Endothelial cell of umbilical vein (primary cell): Measurements from ENCODE around the gene PAK2. TPM values are rescaled to one million over a fixed set of nuclear protein-coding genes. Genes with fewer than 3 reads are reported as not detected.
A peak's percentile ranks its signal among the peaks of the same experiment; 100 is the strongest.

Experiments used
- BruUV-seq: library from RNA; stranded (reverse); fragments of 400-500 nt; replicated peaks from 2 replicates; lab custom pipeline; 2021; lab: Mats Ljungman, UMichigan
- CTCF ChIA-PET: fragments of 300-600, 350-600 bp; sonication (Branson Sonifier 250); formaldehyde crosslinking; loops from one replicate; lab custom pipeline; 2021; ENCODE audit warnings: antibody characterized with exemption, inconsistent platforms; lab: Charles Lee
- POLR2A ChIA-PET: fragments of 300-600, 350-600 bp; sonication (Branson Sonifier 250); formaldehyde crosslinking; loops from one replicate; lab custom pipeline; 2021; ENCODE audit warnings: antibody characterized with exemption, inconsistent platforms; lab: Charles Lee
- DNase-seq: peaks from one replicate; pipeline ENCODE4 v3.0.0-alpha.2; 2011; ENCODE audit warnings: low read depth, low spot score
- FAIRE-seq: peaks from 2 replicates; lab custom pipeline; 2011; peaks lifted over from hg19 to GRCh38; lab: Jason Lieb, UNC
- H2AFZ ChIP-seq: 2 replicates; pipeline ENCODE4 v1.6.0; 2012; ENCODE audit warnings: low read depth, low read length, control low read depth, inconsistent platforms
- H3K27ac ChIP-seq: 2 replicates; pipeline ENCODE4 v1.5.1; 2011; ENCODE audit warnings: low read depth, mild to moderate bottlenecking, control low read depth, low read length, moderate library complexity; ENCODE audit not compliant: insufficient read depth
- H3K27me3 ChIP-seq, 2 experiments: 2 replicates each; pipeline versions ENCODE4 v1.6.0 to v1.6.1; 2011; ENCODE audit warnings: low read length in 2 of 2, mixed read lengths in 1 of 2; ENCODE audit not compliant: control insufficient read depth in 2 of 2, insufficient read depth in 2 of 2
- H3K36me3 ChIP-seq, 2 experiments: 2 replicates in 1 of 2; 3 replicates in 1 of 2; pipeline ENCODE4 v1.5.1; 2011; ENCODE audit warnings: low read length in 2 of 2, mild to moderate bottlenecking in 1 of 2, moderate library complexity in 1 of 2; ENCODE audit not compliant: control insufficient read depth in 2 of 2, insufficient read depth in 2 of 2; ENCODE audit errors: extremely low read depth in 1 of 2
- H3K4me1 ChIP-seq: 3 replicates; pipeline ENCODE4 v1.5.1; 2011; ENCODE audit warnings: mild to moderate bottlenecking, low read length; ENCODE audit not compliant: control insufficient read depth, insufficient read depth; ENCODE audit errors: extremely low read depth
- H3K4me2 ChIP-seq: 2 replicates; pipeline ENCODE4 v1.6.1; 2011; ENCODE audit warnings: low read length, control low read depth, mixed read lengths; ENCODE audit not compliant: insufficient read depth
- H3K4me3 ChIP-seq, 3 experiments: fragments of 200-600 bp in 1 of 3; sonication (generic), shearing (Covaris generic) in 1 of 3; replicated peaks in 1 of 3; 2 replicates each; pipeline ENCODE4 v1.5.1; 2011 to 2016; ENCODE audit warnings: control low read depth in 3 of 3, low read length in 3 of 3, mild to moderate bottlenecking in 2 of 3, inconsistent platforms in 1 of 3, low read depth in 1 of 3, moderate library complexity in 1 of 3; ENCODE audit not compliant: insufficient read depth in 1 of 3
- H3K79me2 ChIP-seq: 2 replicates; pipeline ENCODE4 v1.6.0; 2012; ENCODE audit warnings: low read length, inconsistent platforms; ENCODE audit not compliant: control insufficient read depth, insufficient read depth
- H3K9ac ChIP-seq: replicated peaks from 2 replicates; pipeline ENCODE3; 2011; ENCODE audit warnings: low read length, control low read depth; ENCODE audit not compliant: insufficient read depth; ENCODE audit errors: extremely low read depth
- H3K9me1 ChIP-seq: replicated peaks from 3 replicates; pipeline ENCODE4 v1.6.0; 2011; ENCODE audit warnings: mild to moderate bottlenecking, low read length; ENCODE audit not compliant: control insufficient read depth, insufficient read depth; ENCODE audit errors: extremely low read depth
- H3K9me3 ChIP-seq: replicated peaks from 2 replicates; pipeline ENCODE4 v1.5.1; 2012; ENCODE audit warnings: low read length, inconsistent platforms; ENCODE audit not compliant: control insufficient read depth, insufficient read depth
- H4K20me1 ChIP-seq: replicated peaks from 2 replicates; pipeline ENCODE3; 2011; ENCODE audit warnings: mild to moderate bottlenecking, low read length; ENCODE audit not compliant: control insufficient read depth, insufficient read depth; ENCODE audit errors: extremely low read depth
- EZH2 ChIP-seq: IDR thresholded peaks from 2 replicates; pipeline ENCODE4 v1.6.1; 2012; ENCODE audit warnings: borderline replicate concordance, low read depth, mild to moderate bottlenecking, moderate library complexity, low read length, inconsistent platforms; ENCODE audit not compliant: severe bottlenecking
- FOS ChIP-seq: IDR thresholded peaks from 2 replicates; pipeline ENCODE4 v1.6.1; 2011; ENCODE audit warnings: mild to moderate bottlenecking, low read length, moderate library complexity, borderline replicate concordance; ENCODE audit not compliant: insufficient read depth
- GATA2 ChIP-seq: IDR thresholded peaks from 2 replicates; pipeline ENCODE4 v1.7.0; 2011; ENCODE audit warnings: low read depth, mild to moderate bottlenecking, moderate library complexity, mixed read lengths, low read length; ENCODE audit not compliant: insufficient read length, insufficient read depth
- JUN ChIP-seq: IDR thresholded peaks from 2 replicates; pipeline ENCODE4 v1.6.1; 2011; ENCODE audit warnings: borderline replicate concordance, low read depth; ENCODE audit not compliant: insufficient read length, insufficient read depth
- MYC ChIP-seq: IDR thresholded peaks from one replicate; pipeline ENCODE4 v1.6.1; 2011; ENCODE audit warnings: mild to moderate bottlenecking, low read depth, low read length
- POLR2A ChIP-seq: IDR thresholded peaks from 2 replicates; pipeline ENCODE4 v1.6.1; 2012; ENCODE audit warnings: low read depth, mild to moderate bottlenecking, control low read depth, low read length
- POLR2AphosphoS5 ChIP-seq: IDR thresholded peaks from 2 replicates; pipeline ENCODE4 v1.6.1; 2012; ENCODE audit warnings: low read depth, mild to moderate bottlenecking, control low read depth, low read length, moderate library complexity; ENCODE audit not compliant: insufficient read depth
- dilution Hi-C: fragments of 300-500 bp; cut with MboI; formaldehyde crosslinking; loops from one replicate; pipeline ENCODE4 v1.15.0; 2019; ENCODE audit warnings: low sequenced_read_pairs; ENCODE audit not compliant: extremely low pct_ligation_motif_present
- intact Hi-C: fragments of 100-400 bp; cut with micrococcal nuclease; formaldehyde crosslinking; loops from one replicate; pipeline ENCODE4 v1.10.0; 2022
- polyA plus RNA-seq, 4 experiments: library from polyadenylated mRNA; depleted of rRNA in 3 of 4; stranded (reverse) in 3 of 4; unstranded in 1 of 4; fragments of >200 nt; gene quantifications; 2 replicates each; pipeline versions ENCODE4 v1.2.1 to v1.2.3, GENCODE V29; 2011 to 2012; ENCODE audit warnings: missing spikeins in 1 of 4
- total RNA-seq: library from RNA; stranded (reverse); gene quantifications from 2 replicates; pipeline ENCODE4 v1.2.3, GENCODE V29; 2021
- TF ChIP-seq, protein P1 (sequence below), 2 donors: IDR thresholded peaks; 1 replicate in 1 of 2; 2 replicates in 1 of 2; pipeline ENCODE4 v1.5.1; 2011; ENCODE audit warnings: low read length in 2 of 2, mild to moderate bottlenecking in 2 of 2, moderate library complexity in 2 of 2, control low read depth in 1 of 2, inconsistent platforms in 1 of 2, low read depth in 1 of 2; ENCODE audit not compliant: insufficient read depth in 1 of 2; ENCODE audit errors: extremely low read depth in 1 of 2
- TF ChIP-seq, protein P2 (sequence below): IDR thresholded peaks from 2 replicates; pipeline ENCODE4 v1.6.1; 2011; ENCODE audit not compliant: insufficient read depth, insufficient read length

The PAK2 gene
- total and polyA plus RNA-seq, 2 donors (not counting 3 experiments of a cell fraction or from before 2014, with no cell fraction given), result 22.6 to 98.9 TPM

DNA sequence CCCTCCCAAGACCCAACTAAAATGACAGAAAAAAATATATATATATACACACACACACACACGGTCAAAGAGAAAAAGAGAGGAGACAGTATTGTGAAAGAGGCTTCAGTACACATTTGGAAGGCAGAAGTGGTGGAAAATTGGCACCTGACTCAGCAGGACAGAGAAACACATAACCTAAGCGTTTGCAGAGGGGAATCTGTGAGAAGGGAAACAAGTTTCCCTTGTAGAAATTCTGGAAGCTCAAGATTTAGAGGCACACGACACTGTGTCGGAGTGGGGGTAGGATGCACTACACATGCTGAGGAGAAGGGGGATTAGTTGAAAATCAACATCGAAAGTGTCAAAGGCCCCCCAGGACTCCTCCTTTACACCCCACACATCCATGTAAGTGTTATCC lies 53.1 kb downstream of the PAK2 start:
- BruUV-seq, result no TSS peak
- Histone ChIP-seq H3K9me1 (no peaks in the 10 kb centered on the region), H3K36me3 (peaks cover 0 to 5% of the 10 kb centered on the region in 2 experiments), H2AFZ (no peak overlapping the region), H3K27ac (peak overlapping the region; percentile 58), H3K4me1 (peaks cover 23% of the 10 kb centered on the region), H3K4me3 (peak overlapping the region in 1 of 3 experiments; percentile 4), H3K9ac (peak overlapping the region; percentile 56), H3K9me3 (no peaks in the 10 kb centered on the region), H3K27me3 (no peaks in the 10 kb centered on the region), H4K20me1 (no peaks in the 10 kb centered on the region), H3K4me2 (peak overlapping the region; percentile 70), H3K79me2 (peaks cover 34% of the 10 kb centered on the region)
- no peak for TF ChIP-seq EZH2
- no peak for TF ChIP-seq POLR2AphosphoS5
- TF ChIP-seq, protein P1, sequence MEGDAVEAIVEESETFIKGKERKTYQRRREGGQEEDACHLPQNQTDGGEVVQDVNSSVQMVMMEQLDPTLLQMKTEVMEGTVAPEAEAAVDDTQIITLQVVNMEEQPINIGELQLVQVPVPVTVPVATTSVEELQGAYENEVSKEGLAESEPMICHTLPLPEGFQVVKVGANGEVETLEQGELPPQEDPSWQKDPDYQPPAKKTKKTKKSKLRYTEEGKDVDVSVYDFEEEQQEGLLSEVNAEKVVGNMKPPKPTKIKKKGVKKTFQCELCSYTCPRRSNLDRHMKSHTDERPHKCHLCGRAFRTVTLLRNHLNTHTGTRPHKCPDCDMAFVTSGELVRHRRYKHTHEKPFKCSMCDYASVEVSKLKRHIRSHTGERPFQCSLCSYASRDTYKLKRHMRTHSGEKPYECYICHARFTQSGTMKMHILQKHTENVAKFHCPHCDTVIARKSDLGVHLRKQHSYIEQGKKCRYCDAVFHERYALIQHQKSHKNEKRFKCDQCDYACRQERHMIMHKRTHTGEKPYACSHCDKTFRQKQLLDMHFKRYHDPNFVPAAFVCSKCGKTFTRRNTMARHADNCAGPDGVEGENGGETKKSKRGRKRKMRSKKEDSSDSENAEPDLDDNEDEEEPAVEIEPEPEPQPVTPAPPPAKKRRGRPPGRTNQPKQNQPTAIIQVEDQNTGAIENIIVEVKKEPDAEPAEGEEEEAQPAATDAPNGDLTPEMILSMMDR (IDR thresholded peaks at IDR 0.05; ENCODE audit: extremely low read depth in 1 of 2, insufficient read depth in 1 of 2, low read depth in 1 of 2, low read length in 2 of 2), result no peak
- TF ChIP-seq JUN, result no peak
- TF ChIP-seq FOS, result no peak
- TF ChIP-seq MYC, result no peak
- TF ChIP-seq POLR2A, result no peak
- TF ChIP-seq GATA2, result no peak
- TF ChIP-seq, protein P2, sequence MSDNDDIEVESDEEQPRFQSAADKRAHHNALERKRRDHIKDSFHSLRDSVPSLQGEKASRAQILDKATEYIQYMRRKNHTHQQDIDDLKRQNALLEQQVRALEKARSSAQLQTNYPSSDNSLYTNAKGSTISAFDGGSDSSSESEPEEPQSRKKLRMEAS, result no peak
- ChIA-PET CTCF (interaction anchor here (1.0 kb wide), 1 partner anchor 53 kb away, joined by 3 read pairs; the partner anchor contains the start of gene PAK2), POLR2A (no interaction called here)
- dilution Hi-C loops, result no loop called here
- DNase-seq, result peak; percentile 58
- intact Hi-C loops, result loop anchor here (1.0 to 2.0 kb wide), 2 partner anchors 18 to 53 kb away; partner anchors contain the start of gene PAK2
- no peak for FAIRE-seq
